GM21423 (cell line): ENCODE results near the gene PDIA2.

Experiments used
- ATAC-seq: cut with Tn5 transposase; IDR thresholded peaks from one replicate; pipeline ENCODE4 v1.9.1; 2021; ENCODE audit warnings: mild to moderate bottlenecking, moderate library complexity; ENCODE audit not compliant: unreplicated experiment

PDIA2 gene

DNA sequence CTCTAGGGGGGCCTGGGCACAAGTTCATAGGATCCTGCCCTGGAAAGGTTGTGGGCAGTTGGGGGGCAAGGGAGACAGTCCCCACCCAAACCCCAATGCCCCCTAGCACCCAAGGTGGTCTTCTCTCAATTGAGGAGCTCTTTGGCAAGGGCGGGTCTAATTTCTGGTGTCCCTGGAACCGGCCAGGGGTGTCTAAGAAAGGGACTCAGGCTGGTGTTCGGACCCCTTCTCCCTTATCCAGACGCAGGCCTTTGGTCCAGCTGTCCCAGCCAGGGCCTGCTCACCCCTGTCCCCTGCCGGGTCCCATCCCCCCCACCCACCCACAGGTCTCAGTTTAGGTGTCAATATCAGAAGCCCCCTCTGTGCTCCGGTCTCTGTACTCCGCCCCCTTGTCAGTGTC is 3.4 kb upstream of the PDIA2 start:
- ATAC-seq = no peak

DNA sequence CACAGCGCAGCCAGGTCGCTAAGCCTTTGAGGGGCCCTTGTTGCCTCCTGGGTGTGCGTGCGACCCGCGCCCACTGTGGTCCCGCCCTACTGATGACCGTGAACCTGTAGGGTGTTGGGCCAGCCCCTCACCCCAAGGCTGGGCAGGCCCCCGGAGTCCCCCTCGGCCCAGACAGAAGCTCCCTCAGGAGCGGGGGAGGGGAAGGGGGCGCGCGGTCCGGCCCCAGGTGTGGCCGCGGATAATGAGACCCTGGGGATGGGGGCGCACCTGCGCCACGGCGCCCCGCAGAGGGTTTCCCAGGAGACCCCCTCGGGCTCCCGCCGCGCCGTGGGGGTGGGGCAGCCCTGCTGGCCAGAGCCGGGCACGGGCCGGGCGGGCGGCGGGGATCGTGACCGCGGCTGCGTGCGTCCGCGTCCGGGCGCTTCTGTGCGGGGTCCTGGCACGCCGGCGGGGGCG is 2.9 kb upstream of the PDIA2 start:
- no peak for ATAC-seq

DNA sequence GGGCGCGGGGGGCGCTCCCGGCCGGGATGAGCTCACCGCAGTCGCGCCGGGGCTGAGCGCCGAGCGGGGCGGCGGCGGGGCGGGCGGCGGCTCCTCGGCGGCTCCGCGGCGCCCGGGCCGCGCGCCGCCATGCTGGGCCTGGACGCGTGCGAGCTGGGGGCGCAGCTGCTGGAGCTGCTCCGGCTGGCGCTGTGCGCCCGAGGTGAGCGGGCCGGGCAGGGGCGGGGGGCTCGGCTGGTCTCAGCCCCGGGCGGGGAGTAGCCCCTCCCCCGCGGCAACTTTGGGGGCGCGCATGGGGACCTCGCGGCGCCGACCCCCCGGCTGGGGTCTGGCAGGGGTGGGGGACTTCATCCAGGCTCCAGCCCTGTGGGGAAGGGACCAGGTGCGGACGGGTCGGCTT is 2.4 kb upstream of the PDIA2 start, which contains the start of gene ARHGDIG:
ARHGDIG (plus strand) TSS at position 40 of the 400 bp plus-strand sequence; CDS start at position 130, 90 bp downstream.
- no peak for ATAC-seq

DNA sequence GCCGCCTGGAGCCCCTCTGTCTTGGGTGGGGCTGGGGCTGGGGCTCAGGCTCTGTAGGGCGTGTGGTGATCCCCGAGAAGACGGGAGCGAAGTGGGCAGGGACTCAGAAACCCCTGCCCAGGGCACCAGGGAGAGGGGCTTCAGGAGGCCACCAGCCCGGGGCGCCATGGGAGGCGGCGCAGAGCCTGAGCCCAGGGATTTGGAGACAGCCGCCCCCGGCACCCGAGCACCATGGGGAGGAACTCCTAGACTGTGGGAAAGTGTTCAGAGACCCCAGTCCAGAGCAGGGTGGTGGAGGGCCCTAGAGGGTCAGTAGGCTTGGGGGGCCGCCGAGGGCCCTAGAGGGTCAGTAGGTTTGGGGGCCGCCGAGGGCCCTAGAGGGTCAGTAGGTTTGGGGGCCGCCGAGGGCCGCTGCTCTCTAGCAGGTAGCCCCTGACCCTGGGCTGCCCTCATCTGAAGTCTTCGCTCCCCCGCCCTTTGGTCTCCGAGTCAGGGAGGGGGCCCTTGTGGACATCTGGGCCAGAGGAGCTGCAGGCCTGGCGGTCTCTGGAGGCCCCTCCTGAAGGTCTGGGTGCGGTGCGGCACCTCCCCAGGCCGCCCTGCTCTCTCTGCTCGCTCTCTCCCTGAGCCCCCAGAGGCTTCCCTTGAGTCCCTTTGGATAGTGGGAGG is 1.8 kb upstream of the PDIA2 start:
- ATAC-seq = no peak

DNA sequence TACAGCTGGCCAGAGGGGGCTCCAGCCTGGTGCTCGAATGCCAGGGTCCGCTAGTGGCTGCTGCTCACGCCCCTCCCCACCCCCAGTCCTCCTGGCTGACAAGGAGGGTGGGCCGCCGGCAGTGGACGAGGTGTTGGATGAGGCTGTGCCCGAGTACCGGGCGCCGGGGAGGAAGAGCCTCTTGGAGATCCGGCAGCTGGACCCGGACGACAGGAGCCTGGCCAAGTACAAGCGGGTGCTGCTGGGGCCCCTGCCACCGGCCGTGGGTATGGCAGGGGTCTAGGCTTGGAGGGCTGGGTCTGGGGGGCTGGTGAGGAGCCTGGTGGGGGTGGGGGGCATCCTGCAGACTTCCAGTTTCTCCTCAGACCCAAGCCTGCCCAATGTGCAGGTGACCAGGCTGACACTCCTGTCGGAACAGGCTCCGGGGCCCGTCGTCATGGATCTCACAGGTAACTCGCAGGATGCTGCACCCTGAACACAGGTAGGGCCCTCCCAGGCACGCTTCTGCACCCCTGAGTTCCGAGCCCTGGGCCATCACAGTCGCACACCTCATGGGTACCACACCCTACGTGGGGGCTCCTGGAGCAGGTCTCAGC is 1.2 kb upstream of the PDIA2 start:
- ATAC-seq = no peak

DNA sequence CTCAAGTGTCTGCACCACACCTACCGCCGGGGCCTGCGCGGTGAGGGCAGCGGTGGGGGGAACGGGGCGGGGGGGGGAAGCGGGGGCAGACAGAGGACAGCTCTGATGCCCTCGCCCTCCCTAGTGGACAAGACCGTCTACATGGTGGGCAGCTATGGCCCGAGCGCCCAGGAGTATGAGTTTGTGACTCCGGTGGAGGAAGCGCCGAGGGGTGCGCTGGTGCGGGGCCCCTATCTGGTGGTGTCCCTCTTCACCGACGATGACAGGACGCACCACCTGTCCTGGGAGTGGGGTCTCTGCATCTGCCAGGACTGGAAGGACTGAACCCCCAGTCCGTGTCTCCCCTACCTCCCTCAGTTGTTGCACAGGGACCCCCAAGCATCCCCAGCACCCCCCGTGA is 473 bp upstream of the PDIA2 start:
- ATAC-seq = no peak

DNA sequence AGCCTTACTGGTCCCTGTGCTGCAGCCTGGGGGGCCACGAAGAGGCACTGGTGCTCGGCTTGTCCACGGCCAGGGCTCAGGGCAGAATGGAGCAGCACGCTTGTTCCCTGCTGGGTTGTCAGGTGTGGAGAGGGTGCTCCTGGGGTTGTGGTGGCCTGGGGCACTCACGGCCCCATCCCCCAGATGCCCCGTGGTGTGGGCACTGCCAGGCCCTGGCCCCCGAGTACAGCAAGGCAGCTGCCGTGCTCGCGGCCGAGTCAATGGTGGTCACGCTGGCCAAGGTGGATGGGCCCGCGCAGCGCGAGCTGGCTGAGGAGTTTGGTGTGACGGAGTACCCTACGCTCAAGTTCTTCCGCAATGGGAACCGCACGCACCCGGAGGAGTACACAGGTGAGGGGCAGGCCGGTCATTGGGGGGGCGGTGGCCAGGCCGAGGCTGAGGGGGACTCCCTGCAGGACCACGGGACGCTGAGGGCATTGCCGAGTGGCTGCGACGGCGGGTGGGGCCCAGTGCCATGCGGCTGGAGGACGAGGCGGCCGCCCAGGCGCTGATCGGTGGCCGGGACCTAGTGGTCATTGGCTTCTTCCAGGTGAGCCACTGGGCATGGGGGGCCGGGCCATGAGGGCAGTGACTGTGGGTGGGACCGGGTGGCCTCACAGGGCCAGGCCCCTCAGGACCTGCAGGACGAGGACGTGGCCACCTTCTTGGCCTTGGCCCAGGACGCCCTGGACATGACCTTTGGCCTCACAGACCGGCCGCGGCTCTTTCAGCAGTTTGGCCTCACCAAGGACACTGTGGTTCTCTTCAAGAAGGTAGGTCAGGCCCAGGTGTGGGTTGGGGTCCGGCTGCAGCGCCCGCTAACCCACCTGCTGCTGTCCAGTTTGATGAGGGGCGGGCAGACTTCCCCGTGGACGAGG is 1.5 kb downstream of the PDIA2 start:
- no peak for ATAC-seq

DNA sequence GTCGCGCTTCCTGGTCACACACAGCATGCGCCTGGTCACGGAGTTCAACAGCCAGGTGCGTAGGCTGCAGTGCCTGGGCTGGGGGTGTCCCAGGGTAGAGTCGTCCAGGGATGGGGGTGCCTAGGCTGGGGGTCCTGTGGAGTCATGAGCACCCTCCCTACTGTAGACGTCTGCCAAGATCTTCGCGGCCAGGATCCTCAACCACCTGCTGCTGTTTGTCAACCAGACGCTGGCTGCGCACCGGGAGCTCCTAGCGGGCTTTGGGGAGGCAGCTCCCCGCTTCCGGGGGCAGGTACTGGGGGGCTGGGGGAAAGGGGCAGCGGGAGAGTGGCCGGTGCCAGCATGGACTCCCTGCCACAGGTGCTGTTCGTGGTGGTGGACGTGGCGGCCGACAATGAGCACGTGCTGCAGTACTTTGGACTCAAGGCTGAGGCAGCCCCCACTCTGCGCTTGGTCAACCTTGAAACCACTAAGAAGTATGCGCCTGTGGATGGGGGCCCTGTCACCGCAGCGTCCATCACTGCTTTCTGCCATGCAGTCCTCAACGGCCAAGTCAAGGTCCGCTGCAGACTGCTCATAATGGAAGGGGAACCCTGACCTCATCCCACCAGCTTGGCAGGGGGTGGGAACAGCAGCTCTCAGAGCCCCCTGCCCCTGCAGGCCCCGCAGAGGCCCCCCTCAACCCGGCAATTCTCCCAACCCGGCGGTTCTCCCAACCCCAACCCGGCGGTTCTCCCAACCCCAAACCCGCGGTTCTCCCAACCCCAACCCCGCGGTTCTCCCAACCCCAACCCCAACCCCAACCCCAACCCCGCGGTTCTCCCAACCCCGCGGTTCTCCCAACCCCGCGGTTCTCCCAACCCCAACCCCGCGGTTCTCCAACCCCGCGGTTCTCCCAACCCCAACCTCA is 2.4 kb downstream of the PDIA2 start:
- ATAC-seq = no peak

DNA sequence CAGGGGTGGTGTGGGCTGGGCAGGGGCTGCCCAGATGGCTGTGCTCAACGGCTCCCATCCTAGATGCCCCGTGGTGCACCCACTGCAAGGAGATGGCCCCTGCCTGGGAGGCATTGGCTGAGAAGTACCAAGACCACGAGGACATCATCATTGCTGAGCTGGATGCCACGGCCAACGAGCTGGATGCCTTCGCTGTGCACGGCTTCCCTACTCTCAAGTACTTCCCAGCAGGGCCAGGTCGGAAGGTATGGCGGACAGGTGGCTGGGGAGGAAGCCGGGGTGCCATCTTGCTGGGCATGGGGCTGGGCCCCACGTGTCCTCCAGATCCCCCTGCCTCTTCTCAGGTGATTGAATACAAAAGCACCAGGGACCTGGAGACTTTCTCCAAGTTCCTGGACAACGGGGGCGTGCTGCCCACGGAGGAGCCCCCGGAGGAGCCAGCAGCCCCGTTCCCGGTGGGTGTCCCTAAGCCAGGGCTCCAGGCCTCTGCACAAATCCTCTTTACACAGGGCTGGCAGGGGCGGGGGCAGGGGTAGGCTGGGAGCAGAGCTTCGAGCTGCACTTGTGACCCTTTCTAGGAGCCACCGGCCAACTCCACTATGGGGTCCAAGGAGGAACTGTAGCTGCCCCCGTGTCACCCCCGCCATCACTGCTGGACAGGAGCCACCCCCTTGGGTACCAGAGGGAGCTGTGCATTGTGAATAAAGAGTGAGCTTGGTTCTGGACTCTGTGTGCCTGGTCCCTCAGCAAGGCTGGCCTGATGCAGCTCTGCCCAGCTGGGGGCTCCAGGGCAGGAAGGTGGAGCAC is 3.7 kb downstream of the PDIA2 start:
- ATAC-seq = no peak

DNA sequence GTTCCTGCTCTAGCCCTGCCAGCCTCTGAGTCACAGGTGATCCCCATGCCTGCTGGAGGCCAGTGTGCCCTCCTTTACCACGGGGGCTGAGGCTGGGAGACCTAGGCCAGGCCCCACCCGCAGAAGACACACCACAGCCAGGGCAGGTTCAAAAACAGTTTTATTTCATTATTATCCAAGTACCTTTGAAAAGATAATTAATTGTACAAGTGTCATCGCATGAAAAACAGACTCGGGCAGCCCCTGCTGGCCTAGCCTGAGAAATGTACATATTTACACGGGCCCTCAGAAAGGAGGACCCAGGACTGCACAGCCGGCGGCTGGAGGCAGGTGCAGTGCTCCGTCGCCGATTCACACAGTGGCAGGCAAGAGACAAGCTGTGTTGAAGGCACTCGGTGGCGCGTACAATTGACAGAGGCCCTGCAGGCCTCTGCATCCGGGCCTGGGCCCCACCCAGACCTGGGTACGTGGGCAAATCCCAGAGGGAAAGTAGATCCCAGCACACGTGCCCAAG is 4.4 kb downstream of the PDIA2 start:
- ATAC-seq = no peak

DNA sequence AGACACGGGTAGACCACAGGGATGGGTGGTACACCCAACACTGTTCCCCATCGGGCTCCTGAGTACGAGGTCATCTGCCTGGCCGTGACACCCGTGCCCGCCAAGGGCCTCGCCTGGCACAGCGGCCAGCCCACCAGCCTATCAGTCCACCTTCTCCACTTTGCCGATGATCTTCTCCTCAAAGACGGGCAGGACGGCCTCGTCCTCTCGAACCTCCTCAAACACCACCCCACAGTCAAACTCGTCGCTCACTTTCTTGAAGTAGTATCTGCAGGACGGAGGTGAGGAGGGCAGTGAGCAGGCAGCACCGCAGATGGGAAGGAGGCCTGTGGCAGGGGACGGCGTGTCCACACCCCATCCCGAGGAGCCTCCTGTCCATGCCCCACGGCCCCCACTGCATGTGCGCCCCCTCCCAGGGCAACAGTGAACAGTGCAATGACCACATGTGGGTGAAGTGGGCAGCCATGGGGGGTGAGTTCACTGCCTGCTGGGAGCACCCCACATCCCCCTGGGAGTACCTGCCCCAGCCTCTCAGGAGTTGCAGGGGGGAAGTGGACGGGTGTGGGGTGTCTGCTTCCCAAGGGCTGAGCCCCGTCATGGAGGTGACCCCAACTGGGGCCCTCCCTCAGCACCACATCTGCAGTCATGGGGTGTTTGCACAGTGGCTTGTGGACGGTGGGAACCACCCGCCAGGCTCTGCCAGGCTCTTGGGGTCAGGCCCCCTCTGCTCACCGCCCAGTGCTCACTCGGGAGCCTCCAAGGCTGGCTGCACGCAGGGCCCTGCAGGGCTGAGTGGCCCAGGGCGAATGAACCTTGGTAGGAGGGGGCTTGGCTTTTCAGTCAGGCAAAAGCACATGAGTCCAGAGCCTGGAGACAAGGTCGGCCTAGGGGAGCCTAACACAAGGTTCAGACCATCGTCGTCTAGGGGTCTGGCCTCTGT is 5.3 kb downstream of the PDIA2 start:
- ATAC-seq = no peak

DNA sequence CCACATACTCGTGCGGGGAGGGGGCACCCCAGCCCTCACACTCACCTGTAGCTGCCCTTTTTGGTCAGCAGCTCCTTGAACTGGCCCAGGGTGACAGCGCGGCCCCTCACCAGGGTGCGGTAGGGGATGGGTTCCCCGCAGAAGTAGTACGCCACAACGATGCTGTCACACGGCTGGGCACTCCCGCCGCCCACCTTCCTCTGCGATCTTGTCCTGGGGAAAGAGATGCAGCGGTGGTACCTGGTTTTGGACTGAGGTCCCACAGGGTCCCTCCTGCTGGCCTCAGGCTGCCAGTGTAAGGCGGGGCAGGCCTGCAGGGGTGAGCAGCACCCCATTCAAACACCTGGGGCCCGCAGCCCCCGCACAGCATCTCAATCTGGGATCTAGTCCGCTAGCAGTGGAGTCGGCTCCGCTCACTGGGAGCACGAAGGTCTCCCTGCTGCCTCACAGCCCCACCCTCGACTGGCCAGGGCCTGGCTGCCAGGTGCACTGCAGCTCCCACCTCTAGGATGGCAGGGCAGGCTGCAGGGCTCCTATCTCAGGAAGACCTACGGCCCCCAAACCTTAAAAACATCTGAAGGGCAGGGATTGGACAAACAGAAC is 6.5 kb downstream of the PDIA2 start:
- ATAC-seq = no peak

DNA sequence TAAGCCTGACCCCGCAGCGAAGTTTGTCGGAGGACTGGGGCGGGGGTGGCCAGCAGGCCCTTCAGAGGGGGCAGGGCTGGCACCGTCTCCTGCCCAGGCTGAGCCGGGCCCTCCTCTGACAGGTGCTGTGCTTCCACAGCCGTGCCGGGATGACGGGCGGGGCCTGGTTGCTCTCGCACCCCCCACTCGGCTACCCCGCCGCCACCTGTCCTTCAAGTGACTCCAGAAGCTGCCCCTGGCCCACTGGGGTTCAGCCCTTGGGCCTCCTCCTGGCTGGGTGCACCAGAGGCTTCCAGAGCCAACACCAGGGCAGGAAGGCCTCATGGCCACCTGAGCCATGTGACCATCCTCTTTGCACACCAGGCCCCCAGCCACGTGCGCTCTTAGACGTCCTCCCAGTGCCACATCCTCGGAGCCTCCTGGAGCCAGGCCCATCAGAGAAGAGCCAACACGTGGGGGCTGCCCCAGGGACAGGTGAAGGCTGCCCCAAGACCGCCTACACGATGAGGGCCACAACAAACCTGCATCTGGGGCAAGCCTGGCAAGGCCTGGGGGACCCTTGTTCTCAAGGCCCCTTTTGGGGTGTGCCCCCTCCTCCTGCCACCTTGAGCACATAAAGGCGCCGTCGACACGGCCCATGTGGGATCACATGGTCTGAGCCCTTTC is 7.2 kb downstream of the PDIA2 start:
- no peak for ATAC-seq

DNA sequence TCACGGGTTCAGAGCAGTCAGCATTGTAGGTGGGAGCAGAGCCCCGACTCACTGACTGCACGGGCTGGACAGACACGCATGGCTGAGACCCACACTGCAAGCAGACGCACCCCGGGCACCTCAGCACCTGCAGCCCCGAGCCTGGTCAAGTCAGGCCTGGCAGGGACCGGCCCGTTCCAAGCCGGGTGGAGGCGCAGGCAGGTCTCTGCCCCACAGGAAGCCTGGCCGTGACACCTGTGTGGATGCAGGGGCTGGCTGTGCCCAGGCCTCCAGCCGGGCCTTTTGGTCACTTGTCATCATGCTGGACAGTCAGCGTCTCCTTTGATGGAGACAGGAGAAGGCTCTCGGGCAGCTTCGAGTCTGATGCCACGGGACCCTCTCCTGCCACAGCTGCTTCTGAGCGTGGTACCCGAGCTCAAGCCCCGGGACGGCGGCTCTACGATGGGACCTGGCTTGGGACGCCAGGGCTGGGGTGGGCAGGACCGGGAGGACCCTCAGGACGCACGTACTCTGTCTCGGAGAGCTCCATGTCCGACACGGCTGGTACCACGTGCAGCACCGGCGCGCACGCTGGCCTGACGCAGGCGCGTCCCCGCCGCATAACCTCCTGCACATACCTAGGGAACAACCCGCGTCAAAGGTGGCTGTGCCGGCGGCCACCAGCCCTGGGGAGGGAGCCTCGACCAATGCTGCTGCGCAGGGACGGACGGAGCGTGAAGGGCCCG is 7.9 kb downstream of the PDIA2 start:
- no peak for ATAC-seq

DNA sequence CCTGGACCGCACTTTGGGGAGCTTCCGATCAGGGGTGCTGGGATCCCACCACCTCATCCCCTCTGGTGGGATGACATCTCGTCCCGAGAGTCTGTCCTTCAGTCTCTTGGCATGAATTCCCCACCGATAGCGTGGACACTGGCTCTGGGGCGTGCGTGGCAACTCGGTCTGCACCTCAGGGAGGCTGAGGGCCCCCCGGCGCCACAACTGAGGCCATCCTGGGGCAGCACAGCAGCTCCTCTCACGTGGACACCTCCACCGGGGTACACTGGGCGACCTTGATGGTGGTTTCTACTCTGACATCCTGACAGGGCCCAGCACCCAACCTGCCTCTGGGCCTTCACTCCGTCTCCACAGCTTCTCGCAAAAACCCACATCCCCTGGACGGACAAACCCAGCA is 8.6 kb downstream of the PDIA2 start:
- ATAC-seq = no peak

DNA sequence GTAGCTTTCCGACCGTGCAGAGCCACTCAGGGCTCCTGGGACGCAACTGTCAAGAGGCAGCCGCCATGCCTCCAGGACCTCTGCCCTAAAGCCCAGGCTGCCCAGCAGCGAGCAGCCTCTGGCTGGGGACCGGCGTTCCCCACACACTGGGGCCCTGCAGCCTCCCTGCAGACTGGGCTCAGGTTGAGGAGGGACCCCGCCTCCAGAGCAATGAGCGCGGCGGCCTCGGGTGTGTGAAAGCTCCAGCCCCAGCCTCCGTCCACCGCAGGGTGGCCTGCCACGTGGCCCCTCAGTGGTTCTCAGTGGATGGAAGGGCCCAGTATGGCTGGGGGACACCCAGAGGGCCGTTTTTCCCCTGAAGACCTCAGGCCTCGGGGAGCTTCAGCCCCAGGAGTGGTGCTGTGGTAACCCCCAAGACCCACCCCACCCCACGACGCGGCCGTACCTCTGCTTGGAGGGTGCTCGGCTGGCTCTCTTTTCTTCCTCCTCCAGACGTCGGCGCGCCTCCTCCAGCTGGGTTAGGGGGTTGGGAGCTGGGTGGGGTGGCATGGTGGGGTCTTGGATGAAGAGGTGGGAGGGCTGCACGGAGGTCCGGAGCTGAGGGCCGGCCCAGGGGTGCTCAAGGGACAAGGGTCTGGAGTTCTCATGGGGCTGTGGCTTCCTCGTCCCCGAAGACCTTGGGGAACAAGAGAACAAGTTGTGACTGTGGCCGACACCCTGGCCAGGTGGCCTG is 10.2 kb downstream of the PDIA2 start:
- no peak for ATAC-seq
